Stimulated activated CD4-positive, alpha-beta T cell treated with anti-CD3 and anti-CD28 coated beads, TNF-alpha, amount 100 ng/mL, for 48 hours (primary cell): ENCODE data around the gene MEIS3.
"Not testable (repeated sequence)": the region's sequence is repeated elsewhere in the genome, so short reads cannot be mapped to it uniquely, and the experiment has no call there.

Experiments used
- DNase-seq, 3 donors: peaks; one replicate each; pipeline ENCODE4 v3.0.0-alpha.2; 2020; ENCODE audit warnings: low read depth in 3 of 3

Gene MEIS3

DNA sequence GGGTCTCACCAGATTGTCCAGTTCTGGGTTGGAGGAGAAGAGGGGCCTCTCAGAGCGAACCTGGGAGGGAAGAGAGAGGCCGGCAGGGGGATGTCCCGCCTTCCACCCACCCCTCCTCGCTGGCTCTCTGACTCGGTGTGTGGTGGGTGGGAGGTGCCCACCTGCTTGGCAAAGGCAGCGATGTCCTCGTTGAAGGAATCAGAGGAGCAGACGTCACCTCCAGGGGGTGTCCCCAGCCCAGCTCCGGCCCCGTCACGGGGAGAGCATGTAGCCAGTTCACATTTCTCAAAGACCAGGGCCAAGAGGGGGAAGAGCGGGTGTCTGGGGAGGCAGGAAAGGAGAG, 2.7 kb downstream of the MEIS3 start:
- DNase-seq: no peak

GRCh38 chr19:47415953-47416642, 3.2 kb downstream of the MEIS3 start:
- DNase-seq: no peak

GRCh38 chr19:47414469-47414868, 4.9 kb downstream of the MEIS3 start:
- DNase-seq: no peak

DNA sequence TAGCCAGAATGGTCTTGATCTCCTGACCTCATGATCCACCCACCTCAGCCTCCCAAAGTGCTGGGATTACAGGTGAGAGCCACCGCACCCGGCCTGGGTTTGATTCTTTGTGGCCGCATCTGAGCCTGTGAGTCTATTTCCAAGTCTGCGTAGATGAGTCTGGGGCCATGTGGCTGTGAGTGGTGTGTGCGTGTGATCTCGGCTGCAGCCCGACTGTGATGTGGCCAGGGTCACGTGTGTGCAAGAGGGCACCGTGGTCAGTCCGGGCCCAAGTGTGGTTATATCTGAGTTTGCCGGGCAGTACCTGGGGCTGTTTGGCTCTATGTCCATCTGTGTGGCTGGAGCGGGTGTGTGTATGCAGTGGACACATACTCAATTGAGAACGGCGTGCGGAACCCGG, 5.4 kb downstream of the MEIS3 start:
- DNase-seq: no peak

GRCh38 chr19:47411696-47412095, 7.6 kb downstream of the MEIS3 start:
- not testable (repeated sequence) for DNase-seq

- no peak for DNase-seq
Observed at GRCh38 chr19:47411101-47411500, 8.2 kb downstream of the MEIS3 start.

- DNase-seq: no peak
Observed at GRCh38 chr19:47408156-47408938, 11.0 kb downstream of the MEIS3 start.

- DNase-seq: no peak
Observed at GRCh38 chr19:47407417-47407774, 11.9 kb downstream of the MEIS3 start.

- no peak for DNase-seq
Observed at GRCh38 chr19:47406711-47407416, 12.5 kb downstream of the MEIS3 start.

GRCh38 chr19:47405854-47406417, 13.4 kb downstream of the MEIS3 start:
- no peak for DNase-seq

GRCh38 chr19:47405197-47405550, 14.2 kb downstream of the MEIS3 start:
- no peak for DNase-seq

GRCh38 chr19:47404334-47405196, 14.8 kb downstream of the MEIS3 start:
- DNase-seq: no peak

GRCh38 chr19:47402504-47402903, 16.8 kb downstream of the MEIS3 start:
- DNase-seq: no peak

DNA sequence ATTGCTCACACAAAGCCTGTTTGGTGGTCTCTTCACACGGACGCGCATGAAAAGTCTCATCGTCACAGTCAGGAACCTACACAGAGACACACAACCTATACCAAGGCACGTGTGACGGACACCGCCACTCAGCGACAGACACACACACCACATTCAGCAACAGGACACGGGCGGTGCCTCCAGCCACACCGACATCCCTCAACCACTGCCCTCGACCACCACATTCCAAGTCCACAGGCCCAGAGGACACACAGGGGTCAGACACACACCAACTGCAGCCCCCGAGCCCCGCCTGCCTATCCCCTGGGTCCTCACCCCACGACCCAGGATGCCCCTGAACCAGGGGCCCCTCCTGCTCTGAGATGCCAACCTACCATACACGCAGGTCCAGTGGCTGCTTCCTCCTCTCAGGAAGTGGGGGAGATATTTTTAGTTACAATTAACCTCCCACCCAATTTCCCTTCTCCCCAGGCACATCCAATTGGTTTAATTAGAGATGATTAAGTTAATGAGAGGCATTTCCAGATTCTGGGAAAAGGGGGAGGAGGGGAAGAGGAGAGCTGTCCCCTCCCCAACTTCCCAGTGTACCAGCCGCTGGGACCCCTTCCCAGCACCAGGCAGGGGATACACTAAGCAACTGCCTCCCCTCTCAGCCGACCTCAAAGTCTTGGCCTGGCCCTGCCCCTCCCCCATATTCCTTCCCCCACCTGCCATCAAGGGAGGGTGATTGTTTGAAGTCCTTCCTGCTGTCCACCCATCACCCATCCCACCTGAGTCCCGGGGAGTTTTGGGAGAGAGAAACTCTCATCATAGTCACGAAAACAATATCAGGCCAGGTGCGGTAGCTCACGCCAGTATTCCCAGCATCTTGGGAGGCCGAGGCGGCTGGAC, 20.4 kb downstream of the MEIS3 start:
- no peak for DNase-seq

GRCh38 chr19:47391510-47392223, 27.7 kb downstream of the MEIS3 start:
- DNase-seq: peak; percentile 65 to 80 (median 75)

DNA sequence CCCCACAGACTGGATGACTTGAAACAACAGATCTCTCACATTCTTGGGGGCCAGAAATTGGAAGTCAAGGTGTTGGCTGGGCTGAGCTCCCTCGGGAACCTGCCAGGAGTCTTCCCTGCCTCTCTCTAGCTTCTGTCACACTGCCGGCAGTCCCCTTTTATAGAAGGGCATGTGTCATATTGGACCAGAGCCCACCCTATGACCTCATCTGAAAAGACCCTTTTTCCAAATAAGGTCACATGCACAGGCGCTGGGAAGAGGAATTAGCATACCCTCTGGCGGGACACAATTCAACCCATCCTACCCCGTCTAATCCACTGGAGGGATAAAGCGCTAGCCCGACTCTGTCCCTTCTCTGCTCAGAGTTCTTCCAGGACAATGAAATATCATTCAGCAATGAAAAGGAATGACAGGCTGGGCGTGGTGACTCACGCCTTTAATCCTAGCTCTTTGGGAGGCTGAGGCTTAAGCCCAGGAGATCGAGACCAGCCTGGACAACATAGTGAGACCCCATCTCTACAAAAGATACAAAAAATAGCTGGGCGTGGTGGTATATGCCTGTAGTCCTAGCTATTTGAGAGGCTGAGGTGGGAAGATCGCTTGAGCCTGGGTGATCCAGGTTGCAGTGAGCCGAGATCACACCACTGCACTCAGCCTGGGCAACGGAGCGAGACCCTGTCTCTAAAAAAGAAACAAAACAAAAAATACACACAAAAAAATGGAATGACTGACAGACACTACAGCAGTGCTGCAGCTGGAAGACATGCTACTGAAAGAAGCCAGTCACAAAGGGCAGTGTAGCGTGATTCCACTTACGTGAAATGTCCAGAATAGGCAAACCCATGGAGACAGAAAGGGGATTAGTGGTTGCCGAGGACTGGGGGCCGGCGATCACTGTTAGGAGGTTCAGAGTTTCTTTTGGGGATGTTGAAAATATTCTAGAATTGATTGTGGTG, 28.5 kb downstream of the MEIS3 start:
- no peak for DNase-seq

DNA sequence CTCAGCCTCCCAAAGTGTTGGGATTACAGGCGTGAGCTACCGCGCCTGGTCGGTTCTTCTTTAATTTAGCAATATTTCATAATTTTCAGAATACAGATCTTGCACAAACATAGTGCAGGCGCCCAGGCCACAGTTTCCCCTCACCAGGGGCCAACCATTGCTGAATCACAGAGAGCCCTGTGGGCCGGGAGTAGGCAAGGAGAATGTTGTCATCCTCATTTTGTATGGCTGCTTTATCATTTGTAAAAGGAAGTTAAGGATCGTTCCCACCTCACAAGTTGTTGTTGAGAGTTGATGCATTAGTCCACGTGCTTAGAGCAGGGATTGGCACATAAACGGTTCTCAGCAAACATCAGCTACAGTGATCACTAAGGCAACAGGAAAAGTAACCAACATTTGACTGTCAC, 30.2 kb downstream of the MEIS3 start:
- DNase-seq: no peak

GRCh38 chr19:47388721-47389120, 30.6 kb downstream of the MEIS3 start:
- not testable (repeated sequence) for DNase-seq

DNA sequence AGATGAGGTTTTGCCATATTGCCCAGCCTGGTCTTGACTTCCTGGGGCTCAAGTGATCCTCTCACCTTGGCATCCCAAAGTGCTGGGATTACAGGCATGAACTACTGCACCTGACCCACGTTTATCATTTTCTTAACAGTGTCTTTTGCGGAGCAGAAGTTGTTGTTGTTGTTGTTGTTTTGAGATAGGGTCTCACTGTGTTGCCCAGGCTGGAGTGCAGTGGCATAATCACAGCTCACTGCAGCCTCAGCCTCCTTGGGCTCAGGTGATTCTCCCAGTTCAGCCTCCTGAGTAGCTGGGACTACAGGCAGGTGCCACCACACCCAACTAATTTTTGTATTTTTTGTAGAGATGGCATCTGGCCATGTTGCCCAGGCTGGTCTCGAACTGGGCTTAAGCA, 31.7 kb downstream of the MEIS3 start:
- DNase-seq: not testable (repeated sequence)
